Left forelimb (tissue), 1 donor: ENCODE measurements around the gene LRRC3.

Source experiments
- DNase-seq: peaks from one replicate; pipeline ENCODE4 v3.0.0-alpha.2; 2018; ENCODE audit warnings: low spot score

LRRC3 gene

DNA sequence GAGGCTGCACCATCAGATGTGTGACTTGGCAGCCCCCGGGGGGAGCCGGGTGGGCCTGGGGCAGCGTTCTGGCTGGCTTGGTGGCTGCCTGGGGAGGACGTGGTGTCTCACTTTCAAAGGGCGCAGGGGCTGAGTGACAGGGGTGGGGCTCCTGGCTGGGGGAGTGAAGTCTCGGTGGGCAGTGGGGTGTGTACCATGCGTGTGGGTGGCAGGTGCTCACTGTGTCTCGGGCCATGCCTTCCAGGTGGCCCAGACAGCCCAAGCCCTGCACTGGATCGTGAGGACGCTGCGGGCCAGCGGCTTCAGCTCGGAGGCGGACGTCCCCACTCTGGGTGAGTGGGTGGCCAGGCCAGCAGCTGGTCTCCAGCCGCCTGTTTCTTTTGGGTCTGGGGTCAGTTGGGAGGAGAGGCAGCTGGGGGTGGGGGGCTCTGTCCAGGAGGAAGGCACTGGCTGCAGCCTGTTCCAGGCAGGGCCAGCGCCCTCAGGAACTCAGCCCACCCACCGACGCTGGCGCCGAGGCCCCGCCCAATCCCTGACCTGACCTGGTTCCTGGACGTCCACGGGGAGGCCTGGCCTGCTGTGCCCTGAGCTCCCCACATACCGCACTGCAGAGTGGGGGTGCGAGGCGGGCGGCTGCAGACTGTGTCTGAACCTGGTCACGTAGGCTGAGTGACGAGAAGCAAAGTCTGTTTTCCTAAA, 30.6 kb upstream of the LRRC3 start:
- peak; percentile 41 for DNase-seq

DNA sequence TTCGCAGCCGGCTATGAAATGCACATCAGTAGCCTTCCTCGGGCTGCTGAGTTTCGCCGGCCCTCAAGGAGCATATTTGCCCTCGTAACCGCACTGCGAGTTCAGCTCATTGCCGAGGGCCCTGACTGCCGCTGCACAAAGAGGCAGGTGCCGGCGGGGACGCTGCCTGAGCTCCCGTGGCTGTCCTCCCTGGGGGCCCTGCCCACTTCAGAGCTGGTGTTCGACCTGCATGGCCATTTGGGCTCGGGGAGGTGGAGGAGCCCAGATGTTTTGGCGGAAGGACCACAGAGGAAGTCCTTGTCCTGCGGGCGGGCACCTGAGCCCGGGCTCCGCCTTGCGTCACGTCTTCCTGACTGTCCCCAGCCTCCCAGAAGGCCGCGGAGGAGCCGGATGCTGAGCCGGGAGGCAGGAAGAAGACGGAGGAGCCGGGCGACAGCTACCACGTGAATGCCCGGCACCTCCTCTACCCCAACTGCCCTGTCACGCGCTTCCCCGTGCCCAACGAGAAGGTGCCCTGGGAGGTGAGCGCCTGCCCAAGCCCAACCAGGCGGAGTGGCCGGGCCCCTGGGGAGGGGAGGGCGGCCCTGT, 29.9 kb upstream of the LRRC3 start:
- DNase-seq, result peak; percentile 55

GRCh38 chr21:44425895-44426662, 29.2 kb upstream of the LRRC3 start:
- peak; percentile 57 for DNase-seq

DNA sequence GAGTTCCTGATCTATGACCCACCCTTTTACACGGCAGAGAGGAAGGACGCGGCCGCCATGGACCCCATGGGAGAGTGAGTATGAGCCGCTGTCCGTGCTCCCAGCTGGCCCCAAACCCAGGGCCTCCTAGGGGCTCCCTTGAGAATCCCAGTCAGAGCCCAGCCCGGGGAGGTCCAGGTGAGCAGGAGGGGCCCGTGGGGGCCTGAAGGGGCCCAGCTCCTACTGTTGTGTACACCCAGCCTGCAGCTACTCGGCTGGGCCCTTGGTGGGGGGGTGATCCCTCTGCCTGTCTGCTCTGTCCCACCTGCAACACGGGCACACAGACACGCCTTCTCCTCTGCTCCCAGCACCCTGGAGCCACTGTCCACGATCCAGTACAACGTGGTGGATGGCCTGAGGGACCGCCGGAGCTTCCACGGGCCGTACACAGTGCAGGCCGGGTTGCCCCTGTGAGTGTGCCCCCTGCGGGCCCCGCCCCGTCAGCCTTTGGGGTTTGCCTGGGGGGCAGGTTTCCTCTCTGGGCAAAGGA, 28.6 kb upstream of the LRRC3 start:
- DNase-seq, result peak; percentile 50

DNA sequence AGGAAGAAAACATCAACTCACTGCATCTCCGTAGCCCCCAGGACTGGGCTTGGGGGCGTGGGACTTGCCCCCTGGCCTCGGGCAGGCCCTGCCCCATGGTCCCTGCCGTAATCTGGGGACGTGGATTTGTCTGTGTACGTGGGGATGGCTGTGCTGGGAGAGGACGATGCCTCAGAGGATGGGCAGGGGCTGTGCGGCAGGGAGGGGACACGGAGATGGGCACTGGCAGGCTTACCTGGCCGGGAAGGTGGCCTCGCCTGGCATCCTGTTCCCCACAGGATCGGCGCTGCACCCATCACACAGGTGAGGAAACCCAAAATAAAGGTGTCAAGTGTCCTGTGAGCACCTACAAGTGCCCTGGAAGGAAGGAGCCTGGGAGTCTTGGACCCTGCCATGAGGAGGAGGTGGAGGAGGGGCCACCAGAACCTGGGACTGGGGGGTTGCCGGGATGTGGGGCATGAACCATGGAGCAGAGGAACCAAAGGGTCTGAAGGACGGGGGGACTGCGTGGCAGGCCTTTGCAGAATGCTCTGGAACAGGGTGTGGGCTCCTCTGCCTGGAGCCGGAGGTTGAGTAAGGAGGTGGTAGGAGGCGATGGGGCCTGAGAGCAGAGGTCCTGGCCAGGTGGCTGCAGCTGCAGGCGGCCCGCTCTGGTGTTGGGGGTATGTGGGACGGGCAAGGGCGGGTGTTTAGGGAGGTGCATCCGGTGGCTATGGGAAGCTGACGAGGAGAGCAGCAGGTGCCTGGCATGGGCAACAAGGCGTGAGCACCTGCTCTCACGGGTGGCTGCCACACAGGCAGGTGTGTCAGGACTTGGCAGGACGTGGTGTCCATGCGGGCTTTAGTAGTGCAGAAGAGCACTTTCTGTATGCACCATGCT, 27.8 kb upstream of the LRRC3 start:
- DNase-seq, result peak; percentile 53

DNA sequence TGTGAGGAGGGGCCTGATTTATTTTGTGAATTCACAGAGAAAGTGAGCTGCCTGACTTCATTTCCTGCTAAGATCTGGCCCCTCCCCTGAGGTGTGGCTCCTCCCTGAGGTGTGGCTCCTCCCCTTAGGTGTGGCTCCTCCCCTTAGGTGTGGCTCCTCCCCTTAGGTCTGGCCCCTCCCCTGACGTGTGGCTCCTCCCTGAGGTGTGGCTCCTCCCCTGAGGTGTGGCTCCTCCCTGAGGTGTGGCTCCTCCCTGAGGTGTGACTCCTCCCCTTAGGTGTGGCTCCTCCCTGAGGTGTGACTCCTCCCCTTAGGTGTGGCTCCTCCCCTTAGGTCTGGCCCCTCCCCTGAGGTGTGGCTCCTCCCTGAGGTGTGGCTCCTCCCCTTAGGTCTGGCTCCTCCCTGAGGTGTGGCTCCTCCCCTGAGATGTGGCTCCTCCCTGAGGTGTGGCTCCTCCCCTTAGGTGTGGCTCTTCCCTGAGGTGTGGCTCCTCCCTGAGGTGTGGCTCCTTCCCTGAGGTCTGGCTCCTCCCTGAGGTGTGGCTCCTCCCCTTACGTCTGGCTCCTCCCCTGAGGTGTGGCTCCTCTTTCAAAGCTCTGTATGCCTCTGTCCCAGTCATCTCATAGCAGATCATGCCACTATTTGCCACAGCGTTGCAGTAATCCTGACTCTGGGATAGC, 26.9 kb upstream of the LRRC3 start:
- DNase-seq, result no peak

DNA sequence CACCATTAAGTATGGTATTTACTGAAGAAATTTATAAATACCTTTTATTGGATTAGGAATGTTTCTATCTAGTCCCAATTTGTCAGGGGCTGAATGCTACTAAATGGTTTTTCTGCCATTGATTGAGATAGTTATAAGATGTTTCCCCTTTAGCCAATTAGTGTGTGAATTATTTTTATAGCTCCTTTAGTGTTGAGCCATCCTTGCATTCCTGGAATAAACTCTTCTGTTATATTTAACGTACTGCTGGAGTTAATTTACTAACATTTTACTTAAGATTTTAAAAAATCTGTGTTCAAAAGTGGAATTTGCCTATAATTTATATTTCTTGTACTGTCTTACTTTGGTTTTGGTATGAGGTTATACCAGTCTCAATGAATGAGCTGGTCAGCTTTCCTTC, 25.4 kb upstream of the LRRC3 start:
- DNase-seq, result no peak

- DNase-seq, result no peak
Measured at GRCh38 chr21:44431300-44431699, 24.0 kb upstream of the LRRC3 start.

DNA sequence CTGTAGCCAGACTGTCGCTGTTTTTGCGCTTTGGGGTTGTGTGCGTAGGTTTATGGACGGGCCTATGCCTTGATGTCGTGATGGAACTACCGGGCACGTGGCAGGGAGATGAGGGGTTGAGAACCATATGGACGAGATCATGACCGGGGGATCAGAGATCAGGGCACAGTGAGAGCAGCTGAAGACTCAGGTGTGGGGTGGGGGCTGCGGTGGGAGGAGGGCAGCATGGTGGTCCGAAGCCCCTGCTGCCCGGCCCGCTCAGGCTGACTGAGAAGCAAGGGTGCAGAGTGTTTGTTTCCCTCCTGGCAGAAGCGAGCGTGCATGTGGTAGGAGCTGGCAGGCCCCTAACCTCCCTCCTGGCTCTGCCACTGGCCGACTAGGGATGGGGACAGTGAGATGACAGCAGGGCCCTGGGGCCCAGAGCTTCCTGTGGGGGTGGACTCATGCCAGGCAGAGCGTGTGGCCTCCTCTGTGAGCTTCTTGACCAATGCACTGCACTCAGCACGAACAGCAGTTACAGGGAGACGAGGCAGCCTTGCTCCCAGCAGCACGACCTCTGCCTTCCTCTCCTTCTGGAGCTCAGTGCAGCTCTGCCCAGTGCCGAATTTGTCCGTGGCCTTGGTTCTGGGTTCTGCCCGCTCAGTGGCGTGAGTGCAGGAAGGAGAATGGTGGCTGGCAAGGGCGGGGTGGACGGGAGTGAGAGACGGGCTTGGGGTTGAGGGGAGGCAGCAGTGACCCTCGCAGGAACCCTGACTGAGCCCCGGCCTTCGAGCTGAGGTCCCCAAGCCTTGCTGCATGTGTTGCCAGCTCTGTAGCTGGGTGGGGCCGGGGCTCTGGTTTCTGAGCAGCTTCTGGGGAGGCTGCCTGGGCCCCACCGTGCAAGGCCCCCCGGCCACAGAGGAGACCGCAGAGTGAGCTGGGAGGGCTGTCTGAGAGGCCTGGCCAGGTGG, 22.2 kb upstream of the LRRC3 start:
- DNase-seq, result no peak

GRCh38 chr21:44433791-44434567, 21.3 kb upstream of the LRRC3 start:
- DNase-seq, result peak; percentile 55

GRCh38 chr21:44434568-44434925, 20.8 kb upstream of the LRRC3 start:
- DNase-seq, result peak; percentile 44

GRCh38 chr21:44434936-44435635, 20.2 kb upstream of the LRRC3 start:
- DNase-seq, result peak; percentile 57

- peak; percentile 48 for DNase-seq
Measured at GRCh38 chr21:44436111-44436611, 19.1 kb upstream of the LRRC3 start.

DNA sequence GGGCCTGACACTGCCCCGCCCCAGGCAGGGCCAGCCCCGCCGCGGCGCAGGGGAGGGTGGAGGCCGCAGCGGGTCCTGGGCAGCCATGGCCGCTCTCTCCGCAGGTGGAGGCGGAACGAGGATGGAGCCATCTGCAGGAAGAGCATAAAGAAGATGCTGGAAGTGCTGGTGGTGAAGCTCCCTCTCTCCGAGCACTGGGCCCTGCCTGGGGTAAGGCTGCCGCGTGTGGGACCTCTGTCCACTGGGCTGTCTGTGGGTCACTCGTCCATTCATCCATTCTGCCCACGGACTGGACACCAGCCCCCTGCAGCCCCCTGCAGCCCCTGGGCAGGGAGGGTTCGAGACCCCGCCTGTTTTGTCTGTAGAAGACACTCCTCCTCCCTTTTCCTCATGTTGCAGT, 18.4 kb upstream of the LRRC3 start:
- peak; percentile 38 for DNase-seq

- DNase-seq, result no peak
Measured at GRCh38 chr21:44437371-44437695, 18.0 kb upstream of the LRRC3 start.

DNA sequence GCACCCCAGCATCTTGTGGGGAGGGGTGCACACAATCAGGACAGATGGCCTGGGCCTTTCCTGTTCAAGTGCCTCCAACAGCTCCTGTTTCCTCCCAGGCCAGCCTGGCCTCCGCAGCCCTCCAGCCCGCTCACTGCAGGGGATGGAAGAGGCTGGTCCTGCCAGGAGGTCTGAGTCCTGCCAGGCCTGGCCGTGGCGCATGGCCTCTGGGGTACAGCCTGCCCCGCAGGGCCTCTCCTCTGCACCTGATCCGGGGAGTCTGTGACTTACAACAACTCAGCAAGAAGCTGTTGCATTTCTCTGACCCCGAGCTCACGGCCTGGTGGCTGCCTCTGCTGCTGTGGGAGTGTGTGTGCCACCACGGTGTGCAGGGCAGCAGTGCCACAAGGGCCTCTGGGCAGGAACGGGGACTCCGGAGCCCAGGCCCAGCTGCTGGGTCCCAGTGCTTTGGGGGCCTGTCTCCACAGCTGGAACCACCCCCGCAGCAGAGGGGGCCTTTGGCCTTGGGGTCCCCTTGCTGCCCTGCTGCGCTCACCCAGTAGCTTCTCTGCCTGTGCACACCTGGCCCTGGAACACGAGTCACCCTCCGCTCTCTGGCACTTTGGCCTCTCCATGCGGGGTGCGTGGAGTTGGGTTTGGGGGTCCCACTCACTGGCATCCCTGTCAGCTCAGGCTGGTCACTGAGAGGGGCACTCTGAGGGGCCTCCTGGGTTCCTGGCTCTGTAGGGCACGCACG, 17.4 kb upstream of the LRRC3 start:
- DNase-seq, result no peak

DNA sequence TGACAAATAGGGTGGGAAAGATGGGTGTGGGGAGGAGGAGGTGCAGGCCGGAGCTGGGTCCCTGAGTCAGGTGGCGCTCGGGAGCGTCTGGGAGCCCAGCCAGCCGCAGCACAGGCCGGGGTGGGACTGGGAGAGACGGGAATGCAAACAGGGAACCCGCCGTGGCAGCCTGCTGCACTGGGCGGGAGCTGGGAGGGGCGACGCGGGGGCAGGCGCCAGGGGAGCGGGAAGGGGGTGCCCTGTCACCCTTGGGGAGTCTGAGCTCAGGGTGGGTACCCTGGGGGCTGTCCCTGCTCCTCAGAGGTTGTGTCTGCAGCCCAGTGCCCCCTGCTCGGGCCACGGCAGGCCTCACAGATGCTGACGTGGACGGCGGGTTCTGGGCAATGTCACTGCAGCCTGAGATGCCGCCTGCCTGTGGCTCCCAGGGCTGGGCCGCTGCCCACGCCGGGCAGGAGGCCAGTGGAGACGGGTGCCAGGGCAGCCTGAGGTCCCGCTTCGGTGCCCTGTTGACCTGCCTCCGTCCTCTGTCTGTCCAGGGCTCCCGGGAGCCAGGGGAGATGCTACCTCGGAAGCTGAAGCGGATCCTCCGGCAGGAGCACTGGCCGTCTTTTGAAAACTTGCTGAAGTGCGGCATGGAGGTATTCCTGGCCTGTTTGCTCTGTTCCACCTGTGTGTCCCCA, 16.6 kb upstream of the LRRC3 start:
- DNase-seq, result no peak

GRCh38 chr21:44439211-44439600, 16.1 kb upstream of the LRRC3 start:
- no peak for DNase-seq
